Measurements from ENCODE around the gene CBX4.

Gene CBX4

GRCh38 chr17:79798299-79799173, 40.7 kb downstream of the CBX4 start:
- no peak for DNase-seq

GRCh38 chr17:79797492-79798298, 41.5 kb downstream of the CBX4 start:
- DNase-seq = no peak

- DNase-seq = peak; percentile 98
Observed at GRCh38 chr17:79796763-79797491, 42.3 kb downstream of the CBX4 start, which contains the start of gene CBX8. Gene CBX8, minus strand, starts transcription at chr17:79797077. Its CDS starts 79 bp downstream, at chr17:79796998.

DNA sequence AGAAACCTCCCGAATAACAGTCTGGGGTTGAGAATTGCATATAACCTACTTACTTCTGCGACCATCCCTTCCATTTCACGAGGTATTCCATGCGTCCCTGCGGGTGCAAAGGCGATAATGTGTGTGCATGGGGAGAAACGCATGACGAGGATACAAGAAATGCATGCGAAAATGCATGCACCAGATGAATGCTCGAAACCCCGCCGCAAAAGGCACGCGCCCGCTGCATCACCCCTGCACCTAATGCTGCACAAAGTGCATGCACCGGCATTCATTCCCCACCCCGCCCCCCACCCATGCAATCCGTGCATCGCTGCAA, 42.8 kb downstream of the CBX4 start:
- no peak for DNase-seq

GRCh38 chr17:79795795-79796443, 43.3 kb downstream of the CBX4 start:
- DNase-seq = no peak

DNA sequence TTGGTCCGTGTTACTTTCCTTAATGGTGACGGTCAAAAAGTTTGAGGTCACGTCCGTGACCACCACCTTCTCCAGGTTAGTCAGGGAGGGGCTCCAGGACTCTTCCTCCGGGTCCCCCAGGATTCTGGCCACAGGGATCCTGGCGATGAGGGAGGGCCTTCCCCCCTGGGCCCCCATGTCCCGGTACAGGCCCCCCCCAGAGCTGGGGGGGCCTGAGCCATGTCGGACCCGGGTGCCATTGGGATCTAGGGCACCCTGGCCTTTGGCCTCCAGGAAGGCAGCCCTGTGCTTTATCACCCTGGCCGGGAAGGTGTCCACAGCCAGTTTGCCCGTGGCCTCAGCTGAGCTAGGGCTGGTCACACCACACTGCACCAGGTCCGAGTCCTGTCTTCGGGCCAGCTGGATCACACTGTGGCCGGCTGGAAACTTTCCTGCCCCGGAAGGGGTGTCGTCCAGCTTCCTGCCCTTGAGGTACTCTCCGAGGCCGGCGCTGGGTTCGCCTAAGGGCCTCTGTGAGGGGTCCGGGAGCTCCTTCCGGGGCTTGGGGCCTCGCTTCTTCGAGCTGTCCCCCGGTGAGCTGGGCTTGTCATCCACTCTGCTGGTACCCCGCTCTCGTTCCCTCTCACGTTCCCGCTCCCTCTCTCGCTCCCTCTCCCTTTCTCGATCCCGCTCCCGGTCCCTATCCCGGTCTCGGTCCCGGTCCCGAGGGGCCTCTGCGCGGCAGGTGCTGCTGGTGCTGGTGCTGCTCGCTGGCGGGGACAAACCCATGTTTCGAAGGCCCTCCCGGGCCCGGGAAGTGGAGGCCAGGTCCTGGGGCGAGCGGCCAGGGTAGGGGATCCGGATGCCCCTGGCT, 44.4 kb downstream of the CBX4 start:
- no peak for DNase-seq

- no peak for DNase-seq
Observed at GRCh38 chr17:79793924-79794304, 45.3 kb downstream of the CBX4 start.

DNA sequence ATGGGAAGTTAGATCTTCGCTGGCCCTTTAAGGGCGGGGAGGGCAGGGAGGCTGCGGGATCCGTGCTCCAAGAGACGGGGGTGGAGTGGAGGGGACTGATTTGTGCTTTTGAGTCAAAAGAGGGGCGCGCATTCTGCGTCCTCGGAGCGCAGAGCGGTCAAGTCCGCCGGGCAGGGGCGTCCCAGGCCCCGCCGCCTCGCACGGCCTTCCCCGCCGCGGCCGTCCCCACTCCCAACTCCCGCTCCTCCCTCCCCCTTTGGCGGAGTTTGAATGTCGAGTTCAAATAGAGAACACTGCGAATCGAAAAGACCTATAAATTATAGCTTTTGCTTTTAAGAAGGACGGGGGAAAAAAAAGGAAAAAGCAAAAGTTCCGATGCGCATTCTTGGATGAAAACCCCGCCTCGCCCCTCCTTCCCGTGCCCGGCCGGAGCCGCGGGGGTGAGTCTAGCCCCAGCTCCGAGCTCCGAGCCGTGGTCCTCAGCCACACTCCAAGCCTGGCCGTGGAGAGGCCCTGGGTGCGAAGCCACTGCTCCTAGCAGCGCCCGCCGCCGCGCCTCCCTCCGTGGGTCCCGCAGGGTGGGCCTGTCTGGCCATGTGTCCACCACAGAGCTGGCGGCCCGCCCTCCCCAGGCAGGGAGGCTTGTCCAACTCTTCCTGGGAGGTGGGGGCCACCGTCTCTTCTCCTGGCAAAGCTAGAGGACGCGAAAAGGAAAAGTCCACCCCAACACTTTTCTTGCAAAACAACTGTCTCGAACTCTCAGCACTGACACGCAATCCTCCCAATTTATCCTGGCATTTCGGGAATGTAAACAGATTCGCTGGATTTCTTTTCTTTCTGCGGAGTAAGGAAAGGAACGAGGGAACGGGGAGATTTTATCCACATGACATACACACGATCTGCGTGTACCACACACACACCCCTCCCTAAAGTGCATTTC, 46.0 kb downstream of the CBX4 start:
- DNase-seq = no peak

DNA sequence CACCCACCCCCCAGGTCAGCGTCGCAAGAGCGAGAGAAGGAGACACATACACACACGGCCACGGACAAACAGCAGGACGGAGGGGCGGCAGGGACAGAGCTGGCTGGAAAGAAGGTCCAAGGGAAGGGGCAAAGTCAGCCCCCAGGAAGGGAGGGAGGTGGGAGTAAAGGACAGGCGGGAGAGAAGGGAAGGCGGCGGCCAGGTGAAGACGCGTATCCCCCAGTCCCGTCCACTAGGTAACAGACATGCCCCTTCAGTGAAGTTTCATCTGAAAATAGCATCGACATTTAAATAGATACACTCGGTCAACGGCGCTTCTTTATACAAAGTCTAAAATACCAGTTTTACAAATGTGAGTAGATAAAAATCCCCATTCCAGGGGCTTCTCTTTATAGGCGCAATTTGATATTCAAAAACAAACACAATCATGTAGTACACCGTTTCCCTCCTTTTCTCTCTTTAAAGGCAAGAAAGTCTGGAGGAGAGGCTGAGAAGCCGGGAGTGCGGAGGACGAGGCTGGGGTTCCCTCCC, 46.8 kb downstream of the CBX4 start:
- no peak for DNase-seq

- DNase-seq = no peak
Observed at GRCh38 chr17:79791735-79792161, 47.5 kb downstream of the CBX4 start.

DNA sequence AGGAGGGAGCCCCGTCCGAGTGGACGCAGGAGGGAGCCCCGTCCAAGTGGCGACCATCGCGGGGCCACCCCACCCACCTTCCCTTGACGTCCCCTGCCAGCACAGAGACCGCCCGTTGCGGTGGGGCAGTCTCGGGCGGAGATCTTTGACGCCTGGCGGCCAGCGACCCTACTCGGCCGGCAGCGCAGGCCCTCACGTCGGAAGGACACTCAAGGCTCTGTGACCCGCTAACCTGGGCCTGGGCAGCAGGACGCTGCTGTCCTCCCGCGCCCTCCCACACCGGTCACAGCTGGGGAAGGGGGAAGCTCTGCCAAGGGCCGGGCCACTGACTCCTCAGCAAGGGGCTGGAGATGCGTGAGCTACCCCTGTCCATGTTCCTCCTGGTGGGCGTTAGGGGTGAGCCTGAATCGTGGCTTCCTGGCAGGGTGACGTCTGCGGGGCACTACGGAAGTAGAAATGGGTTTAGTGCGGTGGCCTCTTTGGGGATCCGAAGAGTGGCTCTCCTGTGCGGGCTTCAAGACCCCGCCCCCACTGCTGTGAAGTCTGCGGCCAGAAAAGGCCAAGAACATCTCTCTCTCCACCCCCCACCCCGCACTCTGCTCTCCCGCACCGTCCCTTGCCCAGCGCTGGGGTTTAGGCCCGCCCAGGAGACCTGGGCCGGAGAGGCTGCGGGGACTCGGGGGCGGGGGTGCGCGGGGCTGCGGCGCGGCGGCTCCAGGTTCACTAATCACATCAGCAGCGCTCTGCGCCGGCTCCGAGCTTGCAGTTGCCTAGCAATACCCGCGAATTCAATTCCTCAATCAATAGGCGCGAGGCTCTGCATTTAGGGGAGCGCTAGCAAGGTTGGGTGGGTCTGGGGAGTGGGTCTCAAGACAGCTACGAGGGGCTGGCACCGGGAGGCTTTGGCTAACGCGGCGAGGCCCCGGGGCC, 48.2 kb downstream of the CBX4 start:
- DNase-seq = no peak

GRCh38 chr17:79789943-79790804, 49.1 kb downstream of the CBX4 start:
- DNase-seq = no peak

GRCh38 chr17:79788989-79789942, 50.0 kb downstream of the CBX4 start:
- no peak for DNase-seq

DNA sequence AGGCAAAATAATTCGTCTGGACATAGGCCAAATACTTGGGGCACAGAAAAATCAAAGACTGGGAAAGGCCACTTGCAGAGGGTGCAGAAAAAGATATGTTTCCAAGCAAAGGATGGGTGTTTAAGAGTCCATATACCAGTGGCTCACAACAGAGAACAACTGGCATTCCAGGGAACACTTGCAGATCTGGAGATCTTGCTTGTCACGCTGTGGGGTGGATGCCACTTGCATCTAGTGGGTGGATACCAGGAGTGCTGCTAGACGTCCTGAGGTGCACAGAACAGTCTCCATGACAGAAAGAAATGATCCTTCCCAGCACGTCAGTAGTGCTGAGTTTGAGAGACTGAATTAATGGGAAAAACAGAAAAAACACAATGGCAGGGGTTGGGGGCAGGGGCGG, 50.8 kb downstream of the CBX4 start:
- DNase-seq = no peak

DNA sequence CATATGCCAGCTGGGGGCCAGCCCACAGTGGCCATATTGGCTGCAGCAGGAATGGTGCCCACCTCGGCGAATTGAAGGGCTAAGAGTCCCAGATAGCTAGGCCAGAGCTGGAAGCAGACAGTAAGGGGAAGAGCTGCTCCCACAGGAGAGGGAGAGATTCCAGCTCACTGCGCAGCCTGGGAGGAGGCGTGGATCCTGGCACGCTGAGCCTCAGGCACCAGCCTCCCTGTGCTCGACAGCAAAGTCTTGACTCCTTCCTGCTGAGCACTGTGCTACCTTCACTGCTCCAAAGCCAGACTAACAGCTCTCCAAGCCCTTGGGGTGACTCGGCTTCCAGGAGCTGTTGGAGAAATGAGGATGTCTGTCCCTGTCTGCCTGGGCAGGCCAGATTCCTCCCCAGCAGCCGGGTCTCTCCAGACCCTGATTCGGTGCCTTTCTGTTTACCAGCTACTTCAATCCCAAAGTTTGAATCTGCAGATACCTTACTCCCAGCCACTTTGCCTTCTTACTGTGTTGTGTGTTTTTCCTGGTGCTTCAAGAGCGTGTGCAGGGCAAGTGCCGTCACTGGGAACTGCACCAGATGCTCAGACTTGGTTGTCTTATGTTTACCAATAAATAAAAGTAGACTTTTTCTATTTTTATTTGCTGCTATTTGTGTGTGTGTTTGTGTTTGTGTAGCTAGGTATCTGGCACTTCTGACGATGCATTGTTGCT, 52.2 kb downstream of the CBX4 start:
- no peak for DNase-seq

Measured in NCI-H2107 (cell line).